ENCODE data around the gene NCAM1.

DNA sequence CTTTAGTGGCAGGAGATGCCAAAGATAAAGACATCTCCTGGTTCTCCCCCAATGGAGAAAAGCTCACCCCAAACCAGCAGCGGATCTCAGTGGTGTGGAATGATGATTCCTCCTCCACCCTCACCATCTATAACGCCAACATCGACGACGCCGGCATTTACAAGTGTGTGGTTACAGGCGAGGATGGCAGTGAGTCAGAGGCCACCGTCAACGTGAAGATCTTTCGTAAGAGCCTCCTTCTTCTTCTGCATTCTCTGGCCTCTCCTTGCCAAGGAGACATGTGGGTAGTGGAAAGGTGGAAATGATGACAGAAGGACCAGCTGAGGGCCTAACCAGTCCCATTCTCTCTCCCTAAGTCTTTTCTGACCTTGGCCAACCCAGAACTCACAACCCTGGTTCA, 243.1 kb downstream of the NCAM1 start:
- no peak for TF ChIP-seq POLR2AphosphoS5 (IDR thresholded peaks at IDR 0.05; ENCODE audit: insufficient read depth, low read depth, low read length)
- no peak for TF ChIP-seq EZH2 (IDR thresholded peaks at IDR 0.05; ENCODE audit: borderline replicate concordance, low read depth, low read length, severe bottlenecking)
- TF ChIP-seq CTCF (IDR thresholded peaks at IDR 0.05; ENCODE audit: extremely low read depth in 1 of 2, insufficient read depth in 1 of 2, low read depth in 1 of 2, low read length in 2 of 2) = no peak

Data from endothelial cell of umbilical vein (primary cell).